Tongue (tissue), 2 donors: Measurements from ENCODE around the gene LMX1A. TPM values are rescaled to one million over a fixed set of nuclear protein-coding genes. Genes with fewer than 3 reads are reported as not detected.

Experiments
- DNase-seq: peaks from one replicate; pipeline ENCODE4 v3.0.0-alpha.2; 2015
- total RNA-seq: library from RNA; depleted of rRNA; stranded (reverse); fragments of >200 nt; gene quantifications from one replicate; pipeline ENCODE4 v1.2.3, GENCODE V29; 2014

LMX1A gene
- 0.72 TPM for total RNA-seq

GRCh38 chr1:165355977-165356811 lies at the start of gene LMX1A:
LMX1A (minus strand) TSS chr1:165356715; CDS start chr1:165355559, 1,156 bp downstream.
- DNase-seq, result peak; percentile 49

DNA sequence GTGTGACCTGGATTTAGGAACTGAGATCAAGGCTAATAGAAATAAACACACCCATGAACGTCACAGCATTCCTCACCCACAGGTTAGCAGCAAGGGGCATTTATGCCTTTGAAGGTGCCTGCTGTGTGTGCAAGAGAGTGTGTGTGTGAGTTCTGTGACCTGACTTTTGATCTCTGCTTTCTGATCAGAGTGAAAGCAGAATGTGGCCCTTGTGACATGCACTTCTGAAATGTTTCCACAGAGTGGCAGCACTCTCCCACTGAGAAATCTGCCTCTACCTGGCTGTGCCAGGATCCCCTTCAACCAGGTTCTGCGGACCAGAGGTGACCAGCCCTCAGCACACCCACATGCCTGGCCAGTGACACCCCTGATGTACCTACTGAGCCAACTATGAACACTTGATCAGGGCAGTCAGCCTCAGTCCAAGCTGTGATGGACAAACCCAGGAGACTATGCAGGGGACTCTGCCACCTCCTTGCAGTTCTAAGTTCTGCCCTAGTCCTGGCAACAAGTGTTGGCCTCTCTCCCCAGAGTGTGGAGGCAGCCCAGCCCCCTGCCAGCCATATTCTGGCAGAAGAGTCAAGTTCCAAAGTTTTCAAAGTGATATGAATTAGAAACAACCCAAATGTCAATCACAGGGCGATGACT lies 47.4 kb upstream of the LMX1A start:
- peak; percentile 35 for DNase-seq

GRCh38 chr1:165402517-165403111 lies 46.1 kb upstream of the LMX1A start:
- DNase-seq, result no peak

GRCh38 chr1:165397944-165398343 lies 41.4 kb upstream of the LMX1A start:
- DNase-seq, result no peak

GRCh38 chr1:165395901-165396300 lies 39.4 kb upstream of the LMX1A start:
- DNase-seq, result no peak

GRCh38 chr1:165395478-165395877 lies 39.0 kb upstream of the LMX1A start:
- peak; percentile 85 for DNase-seq

- peak; percentile 92 for DNase-seq
These were observed 36.4 kb upstream of the LMX1A start for GRCh38 chr1:165392634-165393571.

GRCh38 chr1:165389609-165390008 lies 33.1 kb upstream of the LMX1A start:
- DNase-seq, result no peak

DNA sequence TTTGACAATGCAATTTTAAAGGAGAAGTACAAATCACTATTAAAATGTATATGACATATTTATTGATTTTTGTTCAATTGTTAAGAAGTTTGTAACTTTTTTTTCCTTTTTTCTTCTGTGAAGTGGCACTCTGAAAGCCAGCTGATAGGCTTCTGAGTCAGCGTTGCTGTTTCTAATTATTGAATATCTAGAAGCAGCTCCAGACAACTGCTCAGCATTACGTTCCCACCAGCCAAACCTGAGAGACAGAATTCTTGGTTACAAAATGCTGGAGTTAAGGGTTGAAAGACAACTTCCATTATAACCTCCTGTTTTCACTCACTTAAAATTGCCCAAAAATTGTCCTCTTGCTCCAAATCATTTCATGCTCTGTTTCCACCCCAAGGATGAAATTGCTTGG lies 31.4 kb upstream of the LMX1A start:
- no peak for DNase-seq

GRCh38 chr1:165387505-165387904 lies 31.0 kb upstream of the LMX1A start:
- DNase-seq, result no peak

DNA sequence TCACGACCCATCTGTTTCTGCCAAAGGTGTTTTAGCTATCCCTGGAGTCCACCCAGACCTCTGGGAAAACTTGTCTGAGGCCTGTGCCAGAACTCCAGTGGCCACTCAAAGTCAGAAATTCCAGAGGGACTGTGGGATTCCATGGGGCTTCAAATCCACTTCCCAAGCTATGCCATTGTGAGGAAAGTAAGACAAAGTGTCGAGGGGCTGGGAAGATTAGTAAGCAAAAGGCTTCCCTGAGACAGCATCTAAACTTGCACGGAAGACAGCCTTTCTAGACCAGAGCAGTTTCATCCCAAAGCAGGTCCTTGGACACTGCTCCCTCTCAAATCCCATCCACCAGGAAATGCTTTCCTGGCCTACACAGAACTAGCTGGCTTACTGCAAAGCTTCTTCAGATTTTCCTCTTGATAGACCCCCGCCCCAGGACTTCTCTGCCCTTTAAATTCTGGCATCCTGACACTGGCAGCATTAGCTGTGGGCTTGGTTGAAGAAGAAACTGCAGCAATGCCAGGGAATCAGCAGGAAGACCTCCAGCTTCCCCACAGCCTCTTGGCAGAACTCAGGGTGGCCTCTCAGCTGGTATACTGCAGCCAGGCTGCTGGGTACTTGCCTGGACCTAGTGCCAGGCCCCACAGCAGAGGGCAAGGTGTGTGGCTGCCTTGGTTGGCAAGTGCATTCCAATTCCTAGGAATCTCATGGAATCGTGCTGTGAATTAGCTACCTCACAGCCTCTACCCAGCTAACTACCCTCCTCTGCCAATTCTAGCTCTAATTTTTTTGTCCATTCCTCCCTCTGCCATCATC lies 27.3 kb upstream of the LMX1A start:
- DNase-seq, result peak; percentile 31

DNA sequence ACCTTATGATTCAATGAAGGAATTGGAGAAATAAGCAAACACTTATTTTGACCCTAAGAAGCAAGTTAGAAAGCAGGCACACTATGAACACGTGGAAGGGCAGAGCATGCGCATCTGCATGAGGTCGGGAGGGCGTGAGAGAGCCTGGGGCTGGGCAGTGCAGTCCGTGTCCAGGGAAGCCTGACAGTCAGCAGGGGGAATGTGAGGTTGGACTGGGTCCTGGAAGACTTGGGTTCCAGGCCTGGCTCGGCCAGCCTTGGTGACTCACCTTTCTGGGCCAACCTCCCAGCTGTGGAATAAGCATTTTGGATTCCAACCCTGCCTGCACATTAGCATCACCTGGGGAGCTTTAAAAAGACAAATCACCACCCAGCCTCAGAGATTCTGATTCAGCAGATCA lies 26.6 kb upstream of the LMX1A start:
- peak; percentile 56 for DNase-seq

- DNase-seq, result no peak
These were observed 25.4 kb upstream of the LMX1A start for GRCh38 chr1:165381745-165382505.

DNA sequence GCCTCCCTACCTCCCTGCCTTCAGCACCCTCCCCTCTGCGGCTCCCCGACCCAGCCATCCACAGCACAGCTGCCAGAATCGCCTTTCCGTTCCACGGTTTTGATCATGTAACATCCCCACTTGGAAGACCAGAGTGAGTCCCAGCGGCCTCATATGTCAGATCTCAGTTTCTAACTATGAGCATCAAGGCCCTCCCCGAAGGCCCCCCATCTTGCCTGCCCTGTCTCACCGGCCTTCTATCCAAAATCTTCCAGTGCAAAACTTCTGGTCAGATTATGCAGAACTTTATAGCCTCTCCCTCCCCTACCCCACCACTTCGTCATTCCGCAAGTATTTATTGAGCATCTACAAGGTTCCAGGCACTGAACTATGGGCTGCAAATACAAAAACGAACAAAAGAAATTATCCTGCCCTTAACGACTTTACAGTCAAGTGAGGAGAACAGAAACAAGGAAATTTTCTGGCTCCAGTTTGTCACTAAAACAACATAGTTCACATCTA lies 20.3 kb upstream of the LMX1A start:
- no peak for DNase-seq

DNA sequence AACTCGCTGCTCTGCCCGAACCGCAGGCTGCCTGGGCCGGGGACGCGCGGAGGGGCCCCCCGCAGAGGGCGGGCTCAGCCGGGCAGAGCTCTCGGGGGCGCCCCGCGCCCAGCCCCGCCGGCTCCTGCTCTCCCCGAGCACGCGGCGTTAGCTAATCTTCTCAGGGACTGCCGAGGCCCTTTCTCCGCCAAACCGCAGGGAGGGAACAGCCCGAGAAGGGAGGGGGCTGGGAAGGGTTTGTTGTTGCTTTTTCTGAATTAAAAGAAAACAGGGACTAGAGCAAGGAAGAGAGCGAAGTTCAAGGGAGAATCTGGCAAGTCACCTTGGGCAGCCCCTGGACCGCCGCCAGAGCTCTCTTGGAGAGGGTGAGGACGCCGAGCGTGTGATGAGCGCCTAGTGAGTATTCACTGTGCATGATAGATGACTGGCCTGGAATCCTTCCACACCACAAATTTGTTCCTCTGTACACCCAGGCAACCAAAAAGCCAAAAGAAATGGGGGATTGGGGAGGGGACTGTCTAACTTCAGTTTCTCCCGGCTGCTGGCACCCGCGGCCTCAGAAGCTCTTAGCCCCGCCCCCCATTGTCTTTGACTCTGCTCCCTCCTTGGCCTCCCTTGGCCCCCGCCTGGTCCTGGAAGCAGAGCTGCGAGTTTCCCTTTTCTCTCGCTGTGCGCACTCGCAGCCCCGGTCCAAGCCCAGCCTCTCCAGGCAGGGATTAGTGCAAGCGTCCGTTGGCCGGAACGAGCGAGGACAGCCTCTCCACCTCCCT lies 19.7 kb upstream of the LMX1A start:
- DNase-seq, result peak; percentile 96

DNA sequence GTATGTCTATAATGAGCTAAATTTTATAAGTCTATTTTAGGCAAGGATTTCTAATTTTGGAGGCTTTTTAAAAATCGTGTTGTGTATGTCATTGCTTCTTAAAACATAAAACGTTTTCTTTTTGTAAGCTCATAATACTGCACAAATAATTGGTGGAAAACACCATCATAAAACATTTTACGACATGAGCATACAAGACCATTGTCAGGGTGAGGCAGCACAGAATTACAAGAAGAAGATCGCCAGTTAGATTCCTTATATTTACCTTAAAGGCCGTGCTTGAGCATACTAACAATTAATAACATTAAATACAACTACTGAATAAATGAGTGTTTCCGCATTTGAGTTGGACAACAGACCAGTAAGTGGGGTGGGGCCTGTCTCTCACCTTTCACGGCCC lies 19.1 kb upstream of the LMX1A start:
- DNase-seq, result no peak

- DNase-seq, result no peak
These were observed 15.2 kb upstream of the LMX1A start for GRCh38 chr1:165371588-165372225.

DNA sequence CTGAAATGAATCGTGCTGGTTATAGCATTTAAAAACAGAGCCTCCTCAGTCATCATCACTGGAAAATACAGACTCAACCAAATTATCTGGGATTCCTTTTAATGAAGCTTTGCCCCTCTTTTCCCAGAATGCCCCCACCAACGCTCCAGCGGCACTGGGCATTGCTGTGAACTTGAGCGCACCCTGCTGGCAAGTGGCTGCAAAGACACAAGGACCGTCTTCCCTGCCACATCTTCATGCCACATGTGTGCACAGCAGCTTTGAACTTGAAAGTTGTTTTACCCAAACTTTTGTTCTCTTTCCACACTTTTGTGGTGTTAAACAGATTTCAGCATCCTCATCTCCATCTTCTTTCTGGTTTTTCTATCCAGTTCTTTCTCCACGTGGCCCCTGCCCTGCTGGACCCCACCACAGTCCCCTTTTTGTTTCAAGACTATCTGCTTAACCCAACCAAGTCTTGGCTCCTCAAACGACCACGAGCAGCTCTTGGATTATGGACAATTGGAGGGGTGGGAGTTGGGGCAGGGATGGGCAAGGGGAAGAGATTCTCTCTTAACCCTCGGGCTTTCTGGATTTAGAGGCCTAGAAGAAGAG lies 12.8 kb upstream of the LMX1A start:
- peak; percentile 79 for DNase-seq
